Measurements from ENCODE around the gene SHANK1. TPM values are rescaled to one million over a fixed set of nuclear protein-coding genes. Genes with fewer than 3 reads are reported as not detected.
A peak's percentile ranks its signal among the peaks of the same experiment; 100 is the strongest.

Gene SHANK1
- total and polyA plus RNA-seq, 2 donors, result 0.60 to 4.3 TPM

DNA sequence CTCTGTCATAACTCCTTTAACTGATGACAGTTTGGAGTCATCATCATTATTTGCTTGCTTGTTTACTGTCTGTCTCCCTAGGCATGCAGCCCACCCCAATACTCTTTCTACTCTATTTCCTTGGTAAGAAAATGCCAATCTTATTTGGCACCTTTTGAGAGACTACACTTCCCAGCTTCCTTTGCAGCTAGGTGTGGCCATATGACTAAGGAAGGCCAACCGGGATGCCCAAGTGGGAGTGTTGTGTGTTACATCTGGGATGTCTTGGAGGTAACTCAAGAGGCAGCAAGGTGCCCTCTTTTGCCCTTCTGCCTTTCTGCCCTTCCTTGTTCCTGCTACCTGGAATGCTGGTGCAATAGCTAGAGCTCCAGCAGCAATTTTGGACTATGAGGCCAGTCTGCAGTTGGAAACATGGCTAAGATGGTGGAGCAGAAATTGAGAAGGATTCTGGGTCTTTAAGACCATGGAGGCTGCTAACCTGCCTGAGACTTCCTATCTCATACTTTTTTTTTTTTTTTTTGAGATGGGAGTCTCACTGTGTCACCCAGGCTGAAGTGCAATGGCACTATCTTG is 42.9 kb downstream of the SHANK1 start:
- Histone ChIP-seq H3K4me3 (ENCODE audit: low read depth, low read length) (no peak overlapping the region), H3K36me3 (ENCODE audit: insufficient read depth) (no peaks in the 10 kb centered on the region), H3K4me1 (ENCODE audit: insufficient read depth) (no peaks in the 10 kb centered on the region), H3K27ac (ENCODE audit: low read depth) (no peak overlapping the region)
- no peak for DNase-seq (ENCODE audit: extremely low spot score)
- 65% methylated on average over 1 of the region's 1 CpG for WGBS

DNA sequence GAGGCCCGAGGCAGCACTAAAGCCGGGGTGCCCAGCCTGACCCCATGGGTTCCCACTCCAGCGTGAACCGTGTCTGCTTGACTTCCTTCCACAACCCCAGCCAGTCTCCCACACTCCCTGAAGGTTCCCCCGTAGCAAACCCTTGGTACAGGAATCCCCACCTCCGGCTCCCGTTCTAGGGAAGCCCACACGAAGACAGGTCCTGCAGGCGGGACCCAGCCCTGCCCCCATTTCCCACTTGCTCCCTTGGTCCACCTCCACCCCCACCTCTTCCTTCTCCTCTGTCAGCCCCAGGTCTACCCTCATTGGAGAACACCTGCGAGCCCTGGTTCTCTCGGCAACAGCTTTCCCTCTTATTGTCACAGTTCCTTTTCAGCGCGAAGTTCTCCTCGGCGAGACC is 46.5 kb downstream of the SHANK1 start:
- WGBS, result 28% methylated on average over 15 of the region's 15 CpGs

DNA sequence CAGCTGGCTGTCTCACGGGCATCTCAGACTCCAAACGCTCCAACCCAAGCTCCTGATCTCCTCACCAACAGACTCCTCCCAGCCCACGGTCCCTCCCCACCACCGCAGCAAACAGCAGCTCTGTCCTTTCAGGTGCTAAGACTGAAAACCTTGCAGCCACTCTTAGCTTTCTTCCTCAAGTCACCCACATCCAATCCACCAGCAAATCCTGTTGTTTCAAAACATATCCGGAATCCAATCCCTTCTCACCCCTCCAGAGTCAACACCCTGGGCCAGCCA is 49.6 kb downstream of the SHANK1 start:
- Histone ChIP-seq H3K27ac (ENCODE audit: low read depth) (no peak overlapping the region), H3K36me3 (ENCODE audit: insufficient read depth) (no peaks in the 10 kb centered on the region), H3K4me3 (ENCODE audit: low read depth, low read length) (no peak overlapping the region), H3K4me1 (ENCODE audit: insufficient read depth) (peaks cover 4% of the 10 kb centered on the region)
- WGBS, result 37% methylated on average over 5 of the region's 5 CpGs
- DNase-seq (ENCODE audit: extremely low spot score), result no peak

More for the DNA sequence above, 46.5 kb downstream of the SHANK1 start:
- H3K27ac ChIP-seq (ENCODE audit: low read depth), result no peak overlapping the region
- H3K4me1 ChIP-seq (ENCODE audit: insufficient read depth), result no peaks in the 10 kb centered on the region
- DNase-seq (ENCODE audit: extremely low spot score), result no peak
- no peak overlapping the region for H3K4me3 ChIP-seq (ENCODE audit: low read depth, low read length)
- H3K36me3 ChIP-seq (ENCODE audit: insufficient read depth), result no peaks in the 10 kb centered on the region

DNA sequence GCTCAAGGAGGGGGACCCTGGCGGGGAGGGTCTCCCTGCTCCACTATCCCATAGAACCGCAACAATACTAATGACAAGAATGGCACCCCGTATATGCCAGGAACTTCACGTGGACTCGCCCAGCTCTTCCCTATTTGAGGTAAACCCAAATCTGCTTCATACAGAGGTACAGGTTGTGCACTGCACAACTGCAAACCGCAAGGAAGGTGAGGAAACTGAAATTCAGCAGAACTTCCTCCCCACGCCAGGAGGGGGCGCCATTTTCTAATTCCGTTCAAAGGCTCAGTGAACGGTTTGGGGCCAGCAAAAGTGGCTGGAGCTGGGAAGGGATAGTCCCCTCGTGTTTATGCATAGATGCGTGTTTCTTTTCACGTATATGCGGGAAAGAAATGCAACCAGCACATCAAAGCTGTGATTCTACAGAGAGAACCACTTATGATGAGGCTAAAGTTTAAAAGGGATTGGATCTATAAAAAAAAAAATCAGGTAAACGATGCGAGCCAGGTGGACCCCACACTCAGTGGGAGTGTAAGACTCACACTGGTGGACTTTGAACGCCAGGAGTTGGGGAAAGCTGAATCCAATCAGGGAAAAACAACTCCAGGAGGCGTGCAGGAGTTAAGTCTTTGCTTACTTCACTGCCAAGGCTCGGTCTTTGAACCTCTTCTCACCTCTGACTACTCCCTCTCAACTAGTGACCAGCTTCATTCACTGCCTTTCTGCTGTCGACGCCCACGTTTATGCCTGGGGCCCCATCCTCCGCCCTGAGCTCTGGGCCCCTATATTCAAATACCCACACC is 50.1 kb downstream of the SHANK1 start:
- 43% methylated on average over 23 of the region's 23 CpGs for WGBS

DNA sequence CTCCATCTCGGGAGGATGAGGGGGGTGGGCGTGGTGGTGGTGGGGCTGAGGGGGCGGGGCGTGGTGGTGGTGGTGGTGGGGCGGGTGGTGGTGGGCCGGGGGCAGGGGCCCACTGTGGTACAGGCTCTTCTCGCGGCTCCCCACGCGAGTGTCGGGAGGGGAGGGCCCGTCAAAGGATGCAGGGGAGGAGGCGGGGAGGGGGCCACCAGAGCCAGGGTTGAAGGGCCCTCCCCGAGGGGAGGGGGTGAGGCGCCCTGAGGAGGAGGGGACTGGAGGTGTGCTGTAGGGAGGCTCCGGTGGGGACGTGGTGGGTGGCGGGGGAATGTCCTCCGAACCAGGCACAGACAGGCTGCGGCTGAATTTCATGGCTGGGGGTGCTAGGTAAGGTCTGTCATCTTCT is 50.7 kb downstream of the SHANK1 start:
- Histone ChIP-seq H3K27ac (ENCODE audit: low read depth) (no peak overlapping the region), H3K36me3 (ENCODE audit: insufficient read depth) (no peaks in the 10 kb centered on the region), H3K4me3 (ENCODE audit: low read depth, low read length) (no peak overlapping the region), H3K4me1 (ENCODE audit: insufficient read depth) (peaks cover 4% of the 10 kb centered on the region)
- WGBS, result 41% methylated on average over 20 of the region's 20 CpGs
- no peak for DNase-seq (ENCODE audit: extremely low spot score)

More for the DNA sequence above, 50.1 kb downstream of the SHANK1 start:
- Histone ChIP-seq H3K27ac (ENCODE audit: low read depth) (no peak overlapping the region), H3K4me1 (ENCODE audit: insufficient read depth) (peaks cover 4% of the 10 kb centered on the region), H3K4me3 (ENCODE audit: low read depth, low read length) (no peak overlapping the region), H3K36me3 (ENCODE audit: insufficient read depth) (no peaks in the 10 kb centered on the region)
- no peak for DNase-seq (ENCODE audit: extremely low spot score)

DNA sequence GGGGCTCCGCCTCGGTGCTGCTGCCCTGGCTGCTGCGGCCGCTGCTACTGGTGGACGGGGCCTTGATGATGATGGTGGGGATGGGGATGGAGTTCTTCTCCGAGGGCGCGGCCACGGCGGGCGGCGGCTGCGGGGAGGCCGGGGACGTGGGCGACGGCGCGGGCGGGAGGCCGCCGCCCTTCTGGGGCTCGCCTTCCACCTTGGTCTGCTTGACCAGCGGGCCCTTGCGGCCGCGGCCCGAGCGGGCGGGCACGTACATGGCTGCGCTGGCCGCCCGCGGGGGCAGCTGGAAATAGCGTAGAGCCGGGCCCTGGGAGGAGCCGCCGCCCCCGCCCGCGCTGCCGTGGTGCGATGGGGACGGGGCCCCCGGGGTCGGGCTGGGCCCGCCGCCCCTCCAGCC is 51.2 kb downstream of the SHANK1 start:
- WGBS, result 3% methylated on average over 49 of the region's 49 CpGs
- Histone ChIP-seq H3K4me3 (ENCODE audit: low read depth, low read length) (no peak overlapping the region), H3K36me3 (ENCODE audit: insufficient read depth) (no peaks in the 10 kb centered on the region), H3K4me1 (ENCODE audit: insufficient read depth) (peaks cover 4% of the 10 kb centered on the region), H3K27ac (ENCODE audit: low read depth) (no peak overlapping the region)
- DNase-seq (ENCODE audit: extremely low spot score), result no peak

DNA sequence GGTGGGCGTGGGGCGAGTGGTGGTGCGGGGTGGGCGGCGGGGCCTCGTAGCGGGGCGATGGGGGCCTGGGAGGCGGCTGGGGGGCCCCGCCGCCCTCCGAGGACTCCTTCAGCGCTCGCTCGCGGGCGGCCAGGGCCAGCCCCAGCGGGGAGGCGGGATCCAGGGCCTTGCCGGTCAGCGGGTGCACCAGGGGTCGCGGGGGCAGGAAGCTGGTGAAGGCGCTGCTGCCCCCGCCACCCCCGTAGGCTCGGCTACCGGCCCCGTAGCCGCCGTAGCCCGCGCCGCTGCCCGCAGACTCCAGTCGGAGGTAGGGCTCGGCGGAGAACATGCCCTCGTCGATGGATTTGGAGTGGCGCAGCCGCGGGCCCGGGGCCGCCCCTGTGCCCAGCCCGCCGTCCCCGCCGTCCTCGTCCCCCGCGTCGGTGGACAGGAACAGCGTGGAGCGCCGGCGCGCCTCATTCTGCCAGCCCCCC is 51.8 kb downstream of the SHANK1 start:
- H3K27ac ChIP-seq (ENCODE audit: low read depth), result no peak overlapping the region
- DNase-seq (ENCODE audit: extremely low spot score), result no peak
- H3K4me3 ChIP-seq (ENCODE audit: low read depth, low read length), result peak overlapping the region; percentile 11
- H3K4me1 ChIP-seq (ENCODE audit: insufficient read depth), result peaks cover 4% of the 10 kb centered on the region
- WGBS, result 3% methylated on average over 58 of the region's 58 CpGs
- H3K36me3 ChIP-seq (ENCODE audit: insufficient read depth), result no peaks in the 10 kb centered on the region

DNA sequence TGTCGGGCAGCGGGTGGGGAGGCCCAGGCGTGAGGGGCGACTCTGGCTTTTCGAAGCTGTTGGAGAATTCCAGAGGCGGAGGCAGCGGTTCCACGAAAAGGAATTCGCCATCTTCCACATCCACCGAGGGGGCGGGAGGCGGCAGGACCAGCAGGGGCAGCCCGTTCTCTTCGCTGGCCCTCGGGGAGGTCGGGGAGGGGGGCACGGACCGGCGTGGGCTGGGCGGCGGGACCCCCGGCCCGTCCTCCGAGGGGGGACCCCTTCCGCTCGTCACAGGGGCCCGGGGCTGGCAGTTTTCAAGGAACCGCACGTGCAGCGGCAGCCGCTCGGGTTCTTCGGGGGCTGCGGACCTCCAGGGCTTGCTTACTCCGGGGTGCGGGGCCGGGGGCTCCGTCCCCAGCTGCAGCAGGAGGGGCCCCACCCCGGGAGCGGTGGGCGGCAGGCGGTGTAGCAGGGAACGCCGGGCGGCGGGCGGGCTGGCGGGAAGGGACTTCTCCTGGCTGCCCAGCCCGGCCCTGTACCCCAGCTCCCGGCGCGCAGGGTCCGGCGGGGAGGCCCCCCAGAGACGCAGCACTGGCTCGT is 52.3 kb downstream of the SHANK1 start:
- Histone ChIP-seq H3K27ac (ENCODE audit: low read depth) (no peak overlapping the region), H3K36me3 (ENCODE audit: insufficient read depth) (no peaks in the 10 kb centered on the region), H3K4me3 (ENCODE audit: low read depth, low read length) (no peak overlapping the region), H3K4me1 (ENCODE audit: insufficient read depth) (peaks cover 4% of the 10 kb centered on the region)
- DNase-seq (ENCODE audit: extremely low spot score), result no peak
- WGBS, result 3% methylated on average over 56 of the region's 56 CpGs

DNA sequence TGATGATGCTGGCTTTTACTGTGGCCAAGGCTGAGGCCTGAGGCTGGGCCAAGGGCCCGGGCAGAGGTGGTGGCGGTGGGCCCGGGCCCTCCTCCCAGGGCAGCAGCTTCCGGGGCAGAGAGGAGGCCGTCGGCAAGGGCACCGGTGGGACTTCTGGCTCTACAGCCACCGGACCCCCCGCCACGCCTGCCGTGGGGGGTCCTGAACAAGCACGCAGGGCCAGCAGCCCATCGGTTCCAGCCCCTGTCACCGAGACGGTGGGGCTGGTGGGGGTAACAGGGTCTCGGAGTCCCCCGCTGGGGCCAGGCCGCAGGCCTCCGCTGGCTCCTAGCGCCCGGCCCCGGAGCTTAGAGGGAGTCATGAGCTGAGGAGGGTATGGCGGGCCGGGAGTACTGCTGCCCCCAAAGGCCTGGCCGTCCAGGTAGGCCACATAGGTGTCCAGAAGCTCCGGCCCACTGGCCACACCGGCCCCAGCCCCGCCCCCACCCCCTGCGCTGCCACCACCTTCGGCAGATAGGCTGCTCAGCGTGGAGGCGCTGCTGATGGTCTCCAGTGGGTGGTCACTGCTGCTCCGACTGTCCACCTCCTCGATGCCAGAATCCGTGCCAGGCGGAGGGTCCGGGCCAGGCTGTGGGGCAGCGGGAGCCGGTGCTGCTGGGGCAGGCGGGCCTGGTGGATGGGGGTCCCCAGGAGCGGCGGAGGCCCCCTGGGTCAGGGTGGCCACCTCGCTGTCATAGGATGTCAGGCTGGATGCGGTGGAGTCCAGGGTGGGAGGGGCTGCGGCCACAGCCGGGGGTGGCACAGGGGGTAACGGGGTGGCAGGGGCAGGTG is 53.0 kb downstream of the SHANK1 start:
- Histone ChIP-seq H3K4me1 (ENCODE audit: insufficient read depth) (peaks cover 4% of the 10 kb centered on the region), H3K4me3 (ENCODE audit: low read depth, low read length) (no peak overlapping the region), H3K27ac (ENCODE audit: low read depth) (no peak overlapping the region), H3K36me3 (ENCODE audit: insufficient read depth) (no peaks in the 10 kb centered on the region)
- WGBS, result 14% methylated on average over 47 of the region's 47 CpGs
- DNase-seq (ENCODE audit: extremely low spot score), result no peak

DNA sequence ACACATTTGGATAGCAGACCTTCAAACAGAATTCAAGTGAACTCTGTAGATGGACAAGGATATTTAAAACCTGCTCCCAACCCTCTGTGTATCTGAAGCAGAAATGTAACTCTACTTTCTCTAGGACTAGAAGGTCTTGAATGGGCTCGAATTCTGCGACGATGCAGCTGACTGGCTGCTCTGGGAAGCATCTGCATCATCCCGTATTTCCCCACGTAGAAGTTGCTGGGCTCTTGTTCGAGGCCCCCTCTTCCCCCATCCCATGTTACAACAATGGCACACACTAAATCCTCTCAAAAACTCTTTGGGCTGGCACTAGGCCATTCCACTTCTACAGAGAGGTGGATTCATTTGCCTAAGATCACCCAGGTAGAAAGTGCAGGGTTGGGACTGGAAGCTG is 55.4 kb downstream of the SHANK1 start:
- Histone ChIP-seq H3K27ac (ENCODE audit: low read depth) (no peak overlapping the region), H3K4me3 (ENCODE audit: low read depth, low read length) (no peak overlapping the region), H3K4me1 (ENCODE audit: insufficient read depth) (peaks cover 4% of the 10 kb centered on the region), H3K36me3 (ENCODE audit: insufficient read depth) (no peaks in the 10 kb centered on the region)
- WGBS, result 84% methylated on average over 6 of the region's 6 CpGs
- no peak for DNase-seq (ENCODE audit: extremely low spot score)

DNA sequence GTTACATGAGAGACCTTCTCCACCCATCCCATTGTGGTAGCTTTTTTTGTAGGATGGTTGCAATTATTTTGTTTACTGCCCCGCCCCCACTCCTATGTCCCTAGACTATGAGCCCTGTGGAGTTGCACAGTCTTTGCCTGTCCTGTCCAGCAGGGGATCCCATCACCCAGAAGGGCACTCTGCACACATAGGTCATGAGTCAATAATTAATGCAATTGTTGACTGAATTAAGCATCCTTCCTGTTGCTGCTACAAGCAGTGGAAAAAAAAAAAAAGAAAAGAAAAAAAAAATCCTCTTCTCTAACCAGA is 56.2 kb downstream of the SHANK1 start:
- DNase-seq (ENCODE audit: extremely low spot score), result no peak
- Histone ChIP-seq H3K4me1 (ENCODE audit: insufficient read depth) (peaks cover 4% of the 10 kb centered on the region), H3K4me3 (ENCODE audit: low read depth, low read length) (no peak overlapping the region), H3K27ac (ENCODE audit: low read depth) (no peak overlapping the region), H3K36me3 (ENCODE audit: insufficient read depth) (no peaks in the 10 kb centered on the region)
- 93% methylated on average over 1 of the region's 1 CpG for WGBS

DNA sequence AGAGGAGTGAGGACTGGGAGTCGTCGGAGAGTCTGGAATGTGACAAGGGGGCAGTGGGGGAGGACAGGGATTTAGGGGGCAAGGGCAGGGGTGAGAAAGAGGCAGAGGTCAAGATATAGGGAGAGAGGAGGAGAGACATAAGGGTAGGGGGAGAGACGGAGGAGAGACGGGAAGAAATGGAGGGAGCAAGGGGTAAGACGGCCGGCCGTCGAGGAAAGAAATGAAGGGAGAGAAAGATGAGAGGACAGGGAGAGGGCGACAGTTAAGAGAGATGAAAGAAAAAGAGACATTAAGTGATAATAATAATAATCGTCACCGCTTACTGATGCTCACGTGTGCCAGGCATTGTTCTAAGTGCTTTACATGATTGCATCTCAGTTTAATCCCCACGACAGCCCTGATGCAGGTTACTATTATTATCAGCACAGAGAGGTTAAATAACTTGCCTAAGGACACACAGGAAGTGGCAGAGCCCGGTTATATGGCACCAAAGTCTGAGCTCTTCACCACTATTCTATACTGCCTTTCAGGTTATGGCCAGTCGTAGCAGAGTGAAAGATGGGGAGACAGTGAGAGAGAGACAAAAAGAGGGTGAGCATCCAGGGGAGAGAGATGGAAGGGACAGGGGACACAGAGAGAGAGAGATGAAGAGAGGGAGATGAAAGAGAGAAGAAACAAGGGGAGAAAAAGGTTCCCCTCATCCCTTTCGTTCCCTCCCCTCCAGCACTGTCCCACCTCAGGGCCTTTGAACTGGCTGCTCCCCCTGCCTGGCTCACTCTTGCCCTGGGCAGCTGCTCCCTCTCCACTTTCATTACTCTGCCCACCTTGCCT is 56.7 kb downstream of the SHANK1 start:
- DNase-seq (ENCODE audit: extremely low spot score), result no peak
- 51% methylated on average over 16 of the region's 16 CpGs for WGBS
- no peak overlapping the region for H3K27ac ChIP-seq (ENCODE audit: low read depth)
- H3K36me3 ChIP-seq (ENCODE audit: insufficient read depth), result no peaks in the 10 kb centered on the region
- H3K4me1 ChIP-seq (ENCODE audit: insufficient read depth), result peaks cover 2% of the 10 kb centered on the region
- no peak overlapping the region for H3K4me3 ChIP-seq (ENCODE audit: low read depth, low read length)
